GM10847 (cell line): ENCODE measurements around the gene SMS.

Source experiments
- POLR2A ChIP-seq: IDR thresholded peaks from 2 replicates; pipeline ENCODE4 v1.6.1; 2011; ENCODE audit not compliant: insufficient read length; ENCODE audit errors: extremely low read depth

Gene SMS

GRCh38 chrX:21944136-21944615 is 3.7 kb downstream of the SMS start:
- TF ChIP-seq POLR2A, result no peak

- TF ChIP-seq POLR2A, result no peak
Measured at GRCh38 chrX:21946925-21947641, 6.6 kb downstream of the SMS start.

GRCh38 chrX:21947671-21948070 is 7.2 kb downstream of the SMS start:
- TF ChIP-seq POLR2A, result no peak

- no peak for TF ChIP-seq POLR2A
Measured at GRCh38 chrX:21948897-21949578, 8.5 kb downstream of the SMS start.

GRCh38 chrX:21949689-21950088 is 9.2 kb downstream of the SMS start:
- no peak for TF ChIP-seq POLR2A

GRCh38 chrX:21952624-21953023 is 12.1 kb downstream of the SMS start:
- no peak for TF ChIP-seq POLR2A

GRCh38 chrX:21955403-21956189 is 15.1 kb downstream of the SMS start:
- TF ChIP-seq POLR2A, result no peak

GRCh38 chrX:21956783-21957182 is 16.3 kb downstream of the SMS start:
- no peak for TF ChIP-seq POLR2A

- no peak for TF ChIP-seq POLR2A
Measured at GRCh38 chrX:21958187-21958586, 17.7 kb downstream of the SMS start.

GRCh38 chrX:21958916-21959315 is 18.4 kb downstream of the SMS start:
- no peak for TF ChIP-seq POLR2A

GRCh38 chrX:21959362-21960051 is 19.0 kb downstream of the SMS start:
- no peak for TF ChIP-seq POLR2A

GRCh38 chrX:21960569-21961541 is 20.3 kb downstream of the SMS start:
- TF ChIP-seq POLR2A, result no peak

GRCh38 chrX:21962361-21962760 is 21.9 kb downstream of the SMS start:
- no peak for TF ChIP-seq POLR2A

- no peak for TF ChIP-seq POLR2A
Measured at GRCh38 chrX:21963269-21963668, 22.8 kb downstream of the SMS start.
